Dermis microvascular lymphatic vessel endothelial cell (primary cell): ENCODE results near the gene FMNL2. TPM values are rescaled to one million over a fixed set of nuclear protein-coding genes. Genes with fewer than 3 reads are reported as not detected.

ENCODE experiments used
- DNase-seq, 2 donors: peaks; one replicate each; pipeline versions ENCODE4 v3.0.0 to v3.0.0-alpha.2; 2010; ENCODE audit warnings: low read depth in 2 of 2
- total RNA-seq: library from RNA; depleted of rRNA; stranded (reverse); fragments of >200 nt; gene quantifications from 2 replicates; pipeline ENCODE4 v1.2.1, GENCODE V29; 2014

FMNL2 gene
- total RNA-seq, 1 donor from 2014 or later: 29.0 TPM

- no peak for DNase-seq
Measured at GRCh38 chr2:152646264-152646663, 311.3 kb downstream of the FMNL2 start.

- peak in 1 of 2 donors; percentile 11 for DNase-seq
Measured at GRCh38 chr2:152646775-152647174, 311.8 kb downstream of the FMNL2 start.

GRCh38 chr2:152647552-152647951 is 312.6 kb downstream of the FMNL2 start:
- DNase-seq: peak in 1 of 2 donors; percentile 24

- peak; percentile 25 to 32 for DNase-seq
Measured at GRCh38 chr2:152648336-152648735, 313.4 kb downstream of the FMNL2 start.

GRCh38 chr2:152649997-152650396 is 315.0 kb downstream of the FMNL2 start:
- no peak for DNase-seq

- no peak for DNase-seq
Measured at GRCh38 chr2:152650768-152651371, 315.9 kb downstream of the FMNL2 start.

- DNase-seq: no peak
Measured at GRCh38 chr2:152651834-152652233, 316.9 kb downstream of the FMNL2 start.

GRCh38 chr2:152655880-152656279 is 320.9 kb downstream of the FMNL2 start:
- DNase-seq: no peak

- DNase-seq: no peak
Measured at GRCh38 chr2:152657043-152657442, 322.1 kb downstream of the FMNL2 start.

- no peak for DNase-seq
Measured at GRCh38 chr2:152658221-152658620, 323.2 kb downstream of the FMNL2 start.

GRCh38 chr2:152661076-152661475 is 326.1 kb downstream of the FMNL2 start:
- no peak for DNase-seq

GRCh38 chr2:152664725-152665124 is 329.8 kb downstream of the FMNL2 start:
- no peak for DNase-seq

GRCh38 chr2:152674334-152674733 is 339.4 kb downstream of the FMNL2 start:
- DNase-seq: no peak

GRCh38 chr2:152676461-152676860 is 341.5 kb downstream of the FMNL2 start:
- no peak for DNase-seq

- no peak for DNase-seq
Measured at GRCh38 chr2:152678808-152679207, 343.8 kb downstream of the FMNL2 start.

GRCh38 chr2:152682663-152683062 is 347.7 kb downstream of the FMNL2 start:
- no peak for DNase-seq

- no peak for DNase-seq
Measured at GRCh38 chr2:152683400-152683799, 348.4 kb downstream of the FMNL2 start.

- DNase-seq: no peak
Measured at GRCh38 chr2:152686321-152686720, 351.3 kb downstream of the FMNL2 start.

GRCh38 chr2:152693033-152693432 is 358.1 kb downstream of the FMNL2 start:
- DNase-seq: no peak

GRCh38 chr2:152694161-152694661 is 359.2 kb downstream of the FMNL2 start:
- DNase-seq: no peak

GRCh38 chr2:152695763-152696162 is 360.8 kb downstream of the FMNL2 start:
- DNase-seq: no peak

GRCh38 chr2:152696476-152696875 is 361.5 kb downstream of the FMNL2 start:
- no peak for DNase-seq
